Karpas-422 (cell line): ENCODE measurements around the gene CAPZB. TPM values are rescaled to one million over a fixed set of nuclear protein-coding genes. Genes with fewer than 3 reads are reported as not detected.

Source experiments
- DNase-seq: peaks from one replicate; pipeline ENCODE4 v3.0.0-alpha.2; 2015
- H2AFZ ChIP-seq: fragments of 200-600 bp; sonication (generic); 2 replicates; pipeline ENCODE4 v1.6.1; 2014; ENCODE audit warnings: antibody characterized with exemption, low read length, mixed read lengths
- H3K27ac ChIP-seq: fragments of 200-600 bp; sonication (generic); 2 replicates; pipeline ENCODE4 v1.5.1; 2014; ENCODE audit warnings: mild to moderate bottlenecking, low read length, moderate library complexity
- H3K27me3 ChIP-seq: fragments of 200-600 bp; sonication (generic); 2 replicates; pipeline ENCODE4 v1.6.1; 2014; ENCODE audit warnings: low read length, mixed read lengths
- H3K36me3 ChIP-seq: fragments of 200-600 bp; sonication (generic); 2 replicates; pipeline ENCODE4 v1.6.1; 2014; ENCODE audit warnings: low read length, mixed read lengths; ENCODE audit not compliant: insufficient read depth
- H3K4me1 ChIP-seq: fragments of 200-600 bp; sonication (generic); 2 replicates; pipeline ENCODE4 v1.6.1; 2014; ENCODE audit warnings: mild to moderate bottlenecking, low read length, mixed read lengths
- H3K4me2 ChIP-seq: fragments of 200-600 bp; sonication (generic); 2 replicates; pipeline ENCODE4 v1.6.1; 2014; ENCODE audit warnings: low read length, low read depth, mild to moderate bottlenecking; ENCODE audit not compliant: poor library complexity, severe bottlenecking
- H3K4me3 ChIP-seq: fragments of 200-600 bp; sonication (generic); 2 replicates; pipeline ENCODE4 v1.5.1; 2014; ENCODE audit warnings: mild to moderate bottlenecking, antibody characterized with exemption, low read length, mixed read lengths
- H3K79me2 ChIP-seq: fragments of 200-600 bp; sonication (generic); 2 replicates; pipeline ENCODE4 v1.6.1; 2014; ENCODE audit warnings: mild to moderate bottlenecking, low read length, mixed read lengths
- H3K9ac ChIP-seq: fragments of 200-600 bp; sonication (generic); 2 replicates; pipeline ENCODE4 v1.6.0; 2014; ENCODE audit warnings: low read length
- H3K9me2 ChIP-seq: fragments of 200-600 bp; sonication (generic), shearing (Covaris generic); replicated peaks from 2 replicates; pipeline ENCODE4 v1.6.0; 2014; ENCODE audit warnings: mild to moderate bottlenecking, low read length, moderate library complexity; ENCODE audit not compliant: insufficient read depth
- H3K9me3 ChIP-seq: fragments of 300-700, 200-600 bp; sonication (generic); 2 replicates; pipeline ENCODE4 v1.6.1; 2014; ENCODE audit warnings: low read length, mixed read lengths
- H4K20me1 ChIP-seq: fragments of 200-600 bp; sonication (generic); 2 replicates; pipeline ENCODE4 v1.6.1; 2014; ENCODE audit warnings: mild to moderate bottlenecking, antibody characterized with exemption, low read length, low read depth; ENCODE audit not compliant: insufficient read depth
- total RNA-seq: library from RNA; depleted of rRNA; stranded (reverse); fragments of >200 nt; shearing (Covaris generic); gene quantifications from 2 replicates; pipeline ENCODE4 v1.2.3, GENCODE V29; 2014; ENCODE audit warnings: low replicate concordance

Gene CAPZB
- total RNA-seq, 1 experiment from 2014 or later = 55.5 TPM

DNA sequence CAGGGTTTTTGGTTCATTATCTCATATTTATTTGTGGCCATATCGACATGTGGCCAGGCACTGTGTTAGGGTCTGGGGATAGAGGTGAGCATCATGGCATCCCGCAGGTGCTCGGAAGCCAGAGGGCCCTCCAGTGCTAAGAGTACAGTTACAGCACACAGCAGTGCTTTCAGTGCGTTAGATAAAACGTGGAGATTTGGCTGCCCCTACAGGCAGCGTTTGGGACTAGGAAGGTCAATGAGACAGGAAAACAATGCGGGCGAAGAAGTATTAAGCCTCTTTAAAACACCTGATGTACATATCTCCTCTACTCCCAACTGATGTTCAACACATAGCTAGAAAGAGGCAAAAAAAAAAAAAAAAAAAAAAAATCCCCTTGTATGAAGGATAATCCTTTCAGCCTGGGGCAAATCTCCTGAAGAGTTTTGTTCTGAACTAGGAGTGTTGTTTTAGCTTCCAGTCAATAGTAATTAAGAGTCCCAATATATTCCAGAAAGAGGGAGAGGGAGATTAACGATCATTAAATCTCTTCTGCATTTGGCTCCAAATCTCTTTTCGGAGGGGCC lies 80.1 kb downstream of the CAPZB start:
- Histone ChIP-seq H3K27me3 (no peaks in the 10 kb centered on the region), H3K36me3 (no peaks in the 10 kb centered on the region), H3K9ac (no peak overlapping the region), H3K9me3 (no peaks in the 10 kb centered on the region), H4K20me1 (peaks cover 14% of the 10 kb centered on the region), H2AFZ (no peak overlapping the region), H3K4me3 (no peak overlapping the region), H3K4me2 (no peak overlapping the region), H3K4me1 (peaks cover 28% of the 10 kb centered on the region), H3K79me2 (peaks cover 91% of the 10 kb centered on the region), H3K9me2 (no peaks in the 10 kb centered on the region), H3K27ac (no peak overlapping the region)
- DNase-seq = no peak

DNA sequence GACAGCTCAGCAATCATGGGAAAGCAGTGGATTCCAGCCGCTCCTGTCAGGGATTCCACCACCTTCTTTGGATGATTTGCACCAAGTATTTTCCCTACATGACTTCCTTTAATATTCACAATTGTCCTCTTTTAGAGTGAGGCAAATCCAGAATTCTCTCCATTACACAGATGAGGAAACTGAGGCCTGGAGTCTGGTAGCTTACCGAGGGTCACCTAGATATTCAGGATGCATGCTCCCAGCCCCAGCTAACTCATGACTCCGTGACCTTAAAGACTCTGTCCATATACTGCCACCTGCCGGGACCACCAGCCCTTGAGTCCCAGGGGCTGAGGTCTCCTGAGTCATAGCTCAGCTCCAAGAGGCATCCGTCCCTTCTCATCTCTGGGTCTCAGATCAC lies 80.6 kb downstream of the CAPZB start:
- H3K79me2 ChIP-seq = peaks cover 91% of the 10 kb centered on the region
- peaks cover 14% of the 10 kb centered on the region for H4K20me1 ChIP-seq
- H3K4me2 ChIP-seq = no peak overlapping the region
- no peaks in the 10 kb centered on the region for H3K27me3 ChIP-seq
- H3K36me3 ChIP-seq = no peaks in the 10 kb centered on the region
- no peaks in the 10 kb centered on the region for H3K9me3 ChIP-seq
- H3K9ac ChIP-seq = no peak overlapping the region
- H3K4me3 ChIP-seq = no peak overlapping the region
- H2AFZ ChIP-seq = no peak overlapping the region
- no peaks in the 10 kb centered on the region for H3K9me2 ChIP-seq
- peaks cover 22% of the 10 kb centered on the region for H3K4me1 ChIP-seq
- no peak overlapping the region for H3K27ac ChIP-seq
- DNase-seq = no peak

- no peak overlapping the region for H3K4me2 ChIP-seq
- H3K27ac ChIP-seq = no peak overlapping the region
- peaks cover 90% of the 10 kb centered on the region for H3K79me2 ChIP-seq
- no peaks in the 10 kb centered on the region for H3K36me3 ChIP-seq
- H3K4me3 ChIP-seq = no peak overlapping the region
- H3K4me1 ChIP-seq = peaks cover 14% of the 10 kb centered on the region
- DNase-seq = no peak
- H3K9ac ChIP-seq = no peak overlapping the region
- H2AFZ ChIP-seq = no peak overlapping the region
- no peaks in the 10 kb centered on the region for H3K9me2 ChIP-seq
- no peaks in the 10 kb centered on the region for H3K27me3 ChIP-seq
- no peaks in the 10 kb centered on the region for H3K9me3 ChIP-seq
- peaks cover 14% of the 10 kb centered on the region for H4K20me1 ChIP-seq
Observed at GRCh38 chr1:19403256-19403655, 82.1 kb downstream of the CAPZB start.

DNA sequence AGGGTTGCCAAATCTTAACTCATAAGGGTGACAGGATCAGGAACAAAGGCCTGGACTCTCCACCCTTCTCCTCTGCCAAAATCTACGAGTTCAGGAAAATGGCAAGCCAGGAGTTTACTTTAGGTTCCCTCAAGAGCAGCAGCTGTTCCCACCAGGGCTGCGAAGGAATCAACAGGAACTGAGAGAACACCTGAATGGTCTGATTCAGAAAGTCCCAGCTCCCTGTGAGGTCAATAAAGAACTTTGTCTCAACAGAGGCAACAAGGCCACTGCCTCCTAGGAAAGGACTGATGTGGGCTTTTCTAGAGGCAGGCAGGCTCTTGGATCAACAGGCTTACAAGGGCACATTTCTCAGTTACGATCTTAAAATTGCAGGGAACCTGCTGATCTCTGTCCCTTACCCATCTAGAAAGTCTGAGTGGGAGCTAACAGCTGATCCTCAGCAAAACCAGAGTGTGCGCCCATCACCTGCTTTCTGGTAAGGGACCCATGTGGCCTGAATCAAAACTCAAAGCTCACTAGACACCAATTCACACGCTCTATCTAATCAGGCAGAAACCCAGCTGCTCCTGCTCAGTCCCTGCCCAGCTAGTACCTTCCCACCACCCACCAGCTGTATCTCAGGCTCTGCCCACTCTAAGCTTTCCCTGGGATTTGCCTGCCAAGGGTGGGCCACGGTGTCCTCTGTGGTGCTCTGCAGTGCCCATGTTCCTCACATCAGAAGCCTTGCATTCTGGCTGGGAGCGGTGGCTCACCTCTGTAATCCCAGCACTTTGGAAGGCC lies 83.1 kb downstream of the CAPZB start:
- Histone ChIP-seq H3K9ac (no peak overlapping the region), H4K20me1 (peaks cover 14% of the 10 kb centered on the region), H3K36me3 (no peaks in the 10 kb centered on the region), H3K4me1 (peaks cover 4% of the 10 kb centered on the region), H3K9me2 (no peaks in the 10 kb centered on the region), H3K27me3 (no peaks in the 10 kb centered on the region), H3K4me2 (no peak overlapping the region), H2AFZ (no peak overlapping the region), H3K79me2 (peaks cover 89% of the 10 kb centered on the region), H3K27ac (no peak overlapping the region), H3K4me3 (no peak overlapping the region), H3K9me3 (no peaks in the 10 kb centered on the region)
- DNase-seq = no peak

DNA sequence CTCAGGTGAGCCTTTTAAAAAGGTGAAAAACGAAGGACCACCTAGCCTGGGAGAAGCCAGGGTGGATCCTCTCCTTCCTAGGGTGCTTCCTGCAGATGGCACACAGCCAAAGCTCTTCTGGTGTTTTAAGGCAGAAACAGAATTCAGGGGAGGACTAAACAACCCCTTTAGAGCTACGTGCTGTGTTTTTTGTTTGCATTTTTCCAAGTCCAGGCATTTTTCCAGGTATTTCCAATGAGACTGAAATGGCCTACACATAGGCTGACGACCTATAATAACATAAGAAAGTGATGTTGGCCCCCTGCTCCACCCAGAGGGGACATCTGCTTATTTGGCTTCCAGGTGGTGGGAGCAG lies 83.8 kb downstream of the CAPZB start:
- no peak overlapping the region for H2AFZ ChIP-seq
- H3K4me1 ChIP-seq = no peaks in the 10 kb centered on the region
- H3K9me3 ChIP-seq = no peaks in the 10 kb centered on the region
- H4K20me1 ChIP-seq = peaks cover 14% of the 10 kb centered on the region; the same call in 1 of the 2 replicates
- DNase-seq = no peak
- no peak overlapping the region for H3K27ac ChIP-seq
- no peaks in the 10 kb centered on the region for H3K36me3 ChIP-seq
- no peaks in the 10 kb centered on the region for H3K27me3 ChIP-seq
- H3K4me3 ChIP-seq = no peak overlapping the region
- no peaks in the 10 kb centered on the region for H3K9me2 ChIP-seq
- H3K9ac ChIP-seq = no peak overlapping the region
- peaks cover 87% of the 10 kb centered on the region for H3K79me2 ChIP-seq
- no peak overlapping the region for H3K4me2 ChIP-seq

- H3K4me2 ChIP-seq = no peak overlapping the region
- H3K9me2 ChIP-seq = no peaks in the 10 kb centered on the region
- no peaks in the 10 kb centered on the region for H3K27me3 ChIP-seq
- H3K9me3 ChIP-seq = no peaks in the 10 kb centered on the region
- H3K79me2 ChIP-seq = peaks cover 87% of the 10 kb centered on the region
- H3K4me3 ChIP-seq = no peak overlapping the region
- H2AFZ ChIP-seq = no peak overlapping the region
- H3K9ac ChIP-seq = no peak overlapping the region
- no peaks in the 10 kb centered on the region for H3K4me1 ChIP-seq
- peaks cover 13% of the 10 kb centered on the region; the same call in 1 of the 2 replicates for H4K20me1 ChIP-seq
- DNase-seq = no peak
- no peak overlapping the region for H3K27ac ChIP-seq
- H3K36me3 ChIP-seq = no peaks in the 10 kb centered on the region
Observed at GRCh38 chr1:19400875-19401534, 84.3 kb downstream of the CAPZB start.

DNA sequence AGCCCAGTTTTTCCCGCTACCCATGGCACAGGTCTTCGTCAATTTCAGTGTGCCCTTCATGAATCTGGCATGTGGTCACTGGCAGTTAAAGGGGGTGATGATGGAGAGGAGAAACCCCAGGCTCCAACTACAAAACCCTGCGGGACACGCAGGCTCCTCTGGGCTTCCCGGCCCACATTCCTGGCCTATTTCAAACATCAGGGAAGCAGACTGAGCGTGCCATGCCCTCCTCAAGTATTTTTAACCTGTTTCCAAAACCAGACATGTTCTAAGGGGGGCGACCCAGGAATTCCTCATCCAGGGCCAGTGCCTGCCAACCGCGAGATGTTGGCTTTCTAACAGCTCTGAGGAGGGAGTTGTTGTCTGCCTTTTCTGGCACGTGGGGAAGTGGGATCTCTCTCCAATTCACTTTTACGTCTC lies 85.1 kb downstream of the CAPZB start:
- H3K9ac ChIP-seq = no peak overlapping the region
- H3K36me3 ChIP-seq = no peaks in the 10 kb centered on the region
- no peaks in the 10 kb centered on the region for H3K9me3 ChIP-seq
- no peak overlapping the region for H3K4me3 ChIP-seq
- no peak overlapping the region for H2AFZ ChIP-seq
- H3K4me2 ChIP-seq = no peak overlapping the region
- H3K27ac ChIP-seq = no peak overlapping the region
- no peak for DNase-seq
- no peaks in the 10 kb centered on the region for H3K4me1 ChIP-seq
- H3K79me2 ChIP-seq = peaks cover 87% of the 10 kb centered on the region
- no peaks in the 10 kb centered on the region for H3K27me3 ChIP-seq
- H4K20me1 ChIP-seq = peaks cover 5% of the 10 kb centered on the region; the same call in 1 of the 2 replicates
- H3K9me2 ChIP-seq = no peaks in the 10 kb centered on the region

GRCh38 chr1:19398309-19398760 lies 87.0 kb downstream of the CAPZB start:
- DNase-seq = no peak
- Histone ChIP-seq H3K9ac (no peak overlapping the region), H2AFZ (no peak overlapping the region), H3K36me3 (no peaks in the 10 kb centered on the region), H3K4me1 (peaks cover 4% of the 10 kb centered on the region), H3K27me3 (no peaks in the 10 kb centered on the region), H3K4me2 (no peak overlapping the region), H3K4me3 (no peak overlapping the region), H3K27ac (no peak overlapping the region), H3K9me3 (no peaks in the 10 kb centered on the region), H3K79me2 (peaks cover 88% of the 10 kb centered on the region), H4K20me1 (no peaks in the 10 kb centered on the region), H3K9me2 (no peaks in the 10 kb centered on the region)
